Heart right ventricle (tissue), 16 donors: ENCODE data around the gene GALNT18. TPM values are rescaled to one million over a fixed set of nuclear protein-coding genes. Genes with fewer than 3 reads are reported as not detected.

Source experiments
- ATAC-seq, 8 donors: fragments of 200-7000 bp; cut with Tn5 transposase; one replicate each; pipeline ENCODE4 v1.9.1; 2020; ENCODE audit warnings: mild to moderate bottlenecking in 8 of 8, moderate library complexity in 8 of 8, moderate number of reproducible peaks in 1 of 8
- DNase-seq, 2 donors: peaks; one replicate each; pipeline ENCODE4 v3.0.0-alpha.2; 2020
- H3K27ac ChIP-seq, 10 donors: fragments of 200-600 bp; sonication (generic) in 2 of 10; one replicate each; pipeline versions ENCODE4 v1.5.0 to v1.8.0; 2020 to 2022; ENCODE audit warnings: mild to moderate bottlenecking in 3 of 10
- H3K27me3 ChIP-seq, 7 donors: fragments of 200-600 bp; one replicate each; pipeline ENCODE4 v1.8.0; 2021 to 2022; ENCODE audit warnings: mild to moderate bottlenecking in 2 of 7
- H3K36me3 ChIP-seq, 9 donors: fragments of 200-600 bp; sonication (generic) in 1 of 9; one replicate each; pipeline versions ENCODE4 v1.5.0 to v1.8.0; 2020 to 2022; ENCODE audit warnings: mild to moderate bottlenecking in 2 of 9
- H3K4me1 ChIP-seq, 9 donors: fragments of 200-600 bp; sonication (generic) in 1 of 9; one replicate each; pipeline versions ENCODE4 v1.5.0 to v1.8.0; 2020 to 2022; ENCODE audit warnings: mild to moderate bottlenecking in 4 of 9
- H3K4me3 ChIP-seq, 10 donors: fragments of 200-600 bp; sonication (generic) in 2 of 10; one replicate each; pipeline versions ENCODE4 v1.5.0 to v1.8.0; 2020 to 2022; ENCODE audit warnings: mild to moderate bottlenecking in 7 of 10, moderate library complexity in 2 of 10
- H3K9me3 ChIP-seq, 11 donors: fragments of 200-600 bp in 10 of 11; sonication (generic) in 2 of 11; one replicate each; pipeline versions ENCODE4 v1.5.0 to v1.8.0; 2013 to 2022; ENCODE audit warnings: mild to moderate bottlenecking in 2 of 11, control low read depth in 1 of 11, moderate library complexity in 1 of 11
- CTCF ChIP-seq, 9 donors: fragments of 200-600 bp; sonication (generic) in 2 of 9; IDR thresholded peaks; one replicate each; pipeline versions ENCODE4 v1.5.0 to v1.8.0; 2021 to 2022; ENCODE audit warnings: antibody characterized with exemption in 9 of 9, mild to moderate bottlenecking in 5 of 9, moderate library complexity in 1 of 9
- WGBS, 2 donors: extraction: QIAGEN DNeasy Blood & Tissue Kit; methylation state at CpG; one replicate each; pipeline ENCODE4 v1.1.7; 2013; ENCODE audit warnings: inconsistent platforms in 1 of 2; 5-methylcytosine and 5-hydroxymethylcytosine counted together
- intact Hi-C, 10 donors: fragments of 100-400 bp; cut with DNase I; formaldehyde crosslinking; loops; one replicate each; pipeline versions ENCODE4 v1.11.1 to v1.14.2; 2022
- polyA plus RNA-seq, 2 donors: library from polyadenylated mRNA; stranded (reverse); fragments of 200-250 nt; gene quantifications; one replicate each; pipeline ENCODE4 v1.2.3, GENCODE V29; 2013
- total RNA-seq, 10 donors: library from RNA; stranded (reverse); fragmentation: NEBNext Ultra II Directional in 3 of 10; extraction: Animal tissue kit (Norgen Biotek cat#: 25700) in 3 of 10; gene quantifications; one replicate each; pipeline versions ENCODE4 v1.2.1 to v1.2.4, GENCODE V29; 2021 to 2023
- donor health status: Arrhythmogenic right ventricular cardiomyopathy.
- donor health status: ischemic (EF 13 %, LVEDD 7.1; RV severe dilation, severe dysfunction).
- donor health status: healthy with polysubstance abuse.
- donor health status: DM: no; HTN: yes; CAD: no.
- donor health status: DM: no; HTN: no; CAD: no.
- donor health status: ischemic (EF 25% LVEDD 6.9; RV normal size, moderate dysfunction).
- donor health status: ischemic (EF 25% LVEDD 5.7; RV mildly dilated, moderate dysfunction).
- donor health status: healthy.
- donor health status: DM: yes; HTN: yes; CAD: no.
- donor health status: Ischemic cardiomyopathy.
- donor health status: ischemic (EF 35%, LVEDD 5.7; RV mildly dilated, moderate dysfunction).
- donor health status: nonischemic (EF 11% LVEDD 7.7; RV severe dilation, severe dysfunction).
- donor health status: DM: yes; HTN: yes; CAD: no.
- donor health status: PGD.
- donor health status: ischemic (EF 29% LVEDD 5.4; RV normal size, mild dysfunction).
- donor health status: nonischemic (EF 23%, LVEDD 6.1; RV moderate dilation, normal function).

The GALNT18 gene
- total and polyA plus RNA-seq, 12 donors = 7.0 to 29.0 (median 15.6) TPM

- Histone ChIP-seq H3K4me1 (peaks cover 4 to 48% (median 25%) of the 10 kb centered on the region in 9 donors), H3K36me3 (peaks cover 0 to 34% (median 0%) of the 10 kb centered on the region in 9 donors), H3K27me3 (no peaks in the 10 kb centered on the region), H3K27ac (peak overlapping the region in 7 of 10 donors; percentile 2 to 43 (median 28)), H3K9me3 (no peaks in the 10 kb centered on the region), H3K4me3 (no peak overlapping the region)
- 13 to 14% methylated on average over 5 of the region's 5 CpGs for WGBS, 2 donors
- intact Hi-C loops = loop anchor here in 2 of 10 donors (5.0 to 10.0 kb wide), 2 partner anchors 105 to 187 kb away; no protein-coding TSS in a partner anchor
- DNase-seq = no peak
- ATAC-seq = peak; percentile 11 to 41 (median 18)
- no peak for TF ChIP-seq CTCF (IDR thresholded peaks at IDR 0.05)
Observed at GRCh38 chr11:11427542-11427941, 194.3 kb downstream of the GALNT18 start.

GRCh38 chr11:11427140-11427539 lies 194.7 kb downstream of the GALNT18 start:
- H3K27ac ChIP-seq = peak overlapping the region in 7 of 10 donors; percentile 2 to 43 (median 28)
- ATAC-seq = peak; percentile 27 to 72 (median 52)

GRCh38 chr11:11426226-11426952 lies 195.4 kb downstream of the GALNT18 start:
- no peaks in the 10 kb centered on the region for H3K9me3 ChIP-seq
- peak in 1 of 8 donors; percentile 34 for ATAC-seq
- WGBS, 2 donors = 87 to 91% methylated on average over 4 of the region's 4 CpGs
- peaks cover 4 to 60% (median 33%) of the 10 kb centered on the region in 9 donors for H3K4me1 ChIP-seq
- H3K27ac ChIP-seq = peak overlapping the region in 5 of 10 donors; percentile 3 to 42 (median 28)
- no peak overlapping the region for H3K4me3 ChIP-seq
- no peak for TF ChIP-seq CTCF (IDR thresholded peaks at IDR 0.05)
- H3K36me3 ChIP-seq = peaks cover 0 to 23% (median 0%) of the 10 kb centered on the region in 9 donors
- intact Hi-C loops = loop anchor here in 2 of 10 donors (5.0 to 10.0 kb wide), 2 partner anchors 106 to 188 kb away; no protein-coding TSS in a partner anchor
- DNase-seq = no peak
- H3K27me3 ChIP-seq = peaks cover 0 to under 1% (median 0%) of the 10 kb centered on the region in 7 donors

More at GRCh38 chr11:11427140-11427539, 194.7 kb downstream of the GALNT18 start:
- intact Hi-C loops = loop anchor here in 2 of 10 donors (5.0 to 10.0 kb wide), 2 partner anchors 105 to 188 kb away; no protein-coding TSS in a partner anchor
- Histone ChIP-seq H3K27me3 (no peaks in the 10 kb centered on the region), H3K36me3 (peaks cover 0 to 30% (median 0%) of the 10 kb centered on the region in 9 donors), H3K4me1 (peaks cover 4 to 52% (median 26%) of the 10 kb centered on the region in 9 donors), H3K4me3 (no peak overlapping the region), H3K9me3 (no peaks in the 10 kb centered on the region)
- 47 to 54% methylated on average over 9 of the region's 9 CpGs for WGBS, 2 donors
- TF ChIP-seq CTCF (IDR thresholded peaks at IDR 0.05) = no peak
- no peak for DNase-seq

- H3K4me1 ChIP-seq = peaks cover 4 to 65% (median 39%) of the 10 kb centered on the region in 9 donors
- ATAC-seq = no peak
- H3K4me3 ChIP-seq = no peak overlapping the region
- H3K27me3 ChIP-seq = peaks cover 0 to 3% (median 0%) of the 10 kb centered on the region in 7 donors
- no peaks in the 10 kb centered on the region for H3K9me3 ChIP-seq
- no peak for TF ChIP-seq CTCF (IDR thresholded peaks at IDR 0.05)
- DNase-seq = no peak
- H3K36me3 ChIP-seq = peaks cover 0 to 17% (median 0%) of the 10 kb centered on the region in 9 donors
- 91 to 93% methylated on average over 5 of the region's 5 CpGs for WGBS, 2 donors
- H3K27ac ChIP-seq = no peak overlapping the region
- intact Hi-C loops = loop anchor here in 2 of 10 donors (5.0 to 10.0 kb wide), 2 partner anchors 106 to 189 kb away; no protein-coding TSS in a partner anchor
Observed at GRCh38 chr11:11425806-11426205, 196.0 kb downstream of the GALNT18 start.
